ENCODE data around the gene LIMK1.

DNA sequence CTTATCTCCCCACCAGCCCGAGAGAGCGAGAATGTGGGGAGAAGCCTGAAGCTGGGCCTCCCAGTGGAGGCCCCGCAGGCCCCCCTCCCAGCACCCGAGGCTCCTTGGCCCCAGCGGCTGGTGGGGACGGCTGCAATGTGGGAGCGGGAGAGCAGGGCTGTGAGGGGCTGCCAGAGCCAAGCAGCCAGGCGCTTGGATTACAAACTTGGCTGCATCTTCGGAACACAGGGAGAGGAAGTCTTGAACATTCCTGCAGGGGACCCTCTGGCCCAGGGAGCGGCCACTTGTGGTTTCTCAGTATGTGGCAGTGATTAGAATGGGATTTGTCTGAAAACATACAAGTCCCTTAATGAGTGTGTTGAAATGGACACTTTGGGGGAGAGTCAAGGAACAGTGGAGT is 32.4 kb upstream of the LIMK1 start:
- TF ChIP-seq, protein P1, sequence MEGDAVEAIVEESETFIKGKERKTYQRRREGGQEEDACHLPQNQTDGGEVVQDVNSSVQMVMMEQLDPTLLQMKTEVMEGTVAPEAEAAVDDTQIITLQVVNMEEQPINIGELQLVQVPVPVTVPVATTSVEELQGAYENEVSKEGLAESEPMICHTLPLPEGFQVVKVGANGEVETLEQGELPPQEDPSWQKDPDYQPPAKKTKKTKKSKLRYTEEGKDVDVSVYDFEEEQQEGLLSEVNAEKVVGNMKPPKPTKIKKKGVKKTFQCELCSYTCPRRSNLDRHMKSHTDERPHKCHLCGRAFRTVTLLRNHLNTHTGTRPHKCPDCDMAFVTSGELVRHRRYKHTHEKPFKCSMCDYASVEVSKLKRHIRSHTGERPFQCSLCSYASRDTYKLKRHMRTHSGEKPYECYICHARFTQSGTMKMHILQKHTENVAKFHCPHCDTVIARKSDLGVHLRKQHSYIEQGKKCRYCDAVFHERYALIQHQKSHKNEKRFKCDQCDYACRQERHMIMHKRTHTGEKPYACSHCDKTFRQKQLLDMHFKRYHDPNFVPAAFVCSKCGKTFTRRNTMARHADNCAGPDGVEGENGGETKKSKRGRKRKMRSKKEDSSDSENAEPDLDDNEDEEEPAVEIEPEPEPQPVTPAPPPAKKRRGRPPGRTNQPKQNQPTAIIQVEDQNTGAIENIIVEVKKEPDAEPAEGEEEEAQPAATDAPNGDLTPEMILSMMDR (conservative IDR thresholded peaks at IDR 0.05; ENCODE audit: low read depth in 2 of 2): no peak
- TF ChIP-seq EZH2phosphoT487 (IDR thresholded peaks at IDR 0.05; ENCODE audit: unreplicated experiment) (no peak), EZH2 (IDR thresholded peaks at IDR 0.05; ENCODE audit: low read depth, unreplicated experiment) (no peak), POLR2AphosphoS5 (IDR thresholded peaks at IDR 0.05; ENCODE audit: low read depth) (no peak)
